ENCODE data around the gene TIMM21.

Gene TIMM21

GRCh38 chr18:74186661-74187060 is 38.3 kb downstream of the TIMM21 start:
- H3K9me3 ChIP-seq (ENCODE audit: control insufficient read depth, insufficient read depth, low read length): no peaks in the 10 kb centered on the region
- H3K9ac ChIP-seq (ENCODE audit: low read depth, low read length): no peak overlapping the region
- H3K36me3 ChIP-seq (ENCODE audit: insufficient read depth, low read length): no peaks in the 10 kb centered on the region
- peaks cover 21% of the 10 kb centered on the region for H3K4me1 ChIP-seq (ENCODE audit: insufficient read depth, low read length)

- Histone ChIP-seq H3K4me1 (ENCODE audit: insufficient read depth, low read length) (peaks cover 8% of the 10 kb centered on the region), H3K9ac (ENCODE audit: low read depth, low read length) (no peak overlapping the region), H3K9me3 (ENCODE audit: control insufficient read depth, insufficient read depth, low read length) (no peaks in the 10 kb centered on the region), H3K36me3 (ENCODE audit: insufficient read depth, low read length) (no peaks in the 10 kb centered on the region)
Measured at GRCh38 chr18:74190086-74190485, 41.8 kb downstream of the TIMM21 start.

GRCh38 chr18:74191577-74191976 is 43.3 kb downstream of the TIMM21 start:
- H3K9ac ChIP-seq (ENCODE audit: low read depth, low read length): no peak overlapping the region
- no peaks in the 10 kb centered on the region for H3K4me1 ChIP-seq (ENCODE audit: insufficient read depth, low read length)
- H3K9me3 ChIP-seq (ENCODE audit: control insufficient read depth, insufficient read depth, low read length): no peaks in the 10 kb centered on the region
- H3K36me3 ChIP-seq (ENCODE audit: insufficient read depth, low read length): no peaks in the 10 kb centered on the region

GRCh38 chr18:74194691-74195090 is 46.4 kb downstream of the TIMM21 start:
- no peak overlapping the region for H3K9ac ChIP-seq (ENCODE audit: low read depth, low read length)
- no peaks in the 10 kb centered on the region for H3K9me3 ChIP-seq (ENCODE audit: control insufficient read depth, insufficient read depth, low read length)
- H3K36me3 ChIP-seq (ENCODE audit: insufficient read depth, low read length): no peaks in the 10 kb centered on the region
- H3K4me1 ChIP-seq (ENCODE audit: insufficient read depth, low read length): 0 out of 2 replicates have a peak, but pooled peaks cover 4% of the 10 kb centered on the region

- H3K36me3 ChIP-seq (ENCODE audit: insufficient read depth, low read length): no peaks in the 10 kb centered on the region
- 0 out of 2 replicates have a peak, but pooled peaks cover 4% of the 10 kb centered on the region for H3K4me1 ChIP-seq (ENCODE audit: insufficient read depth, low read length)
- no peaks in the 10 kb centered on the region for H3K9me3 ChIP-seq (ENCODE audit: control insufficient read depth, insufficient read depth, low read length)
- no peak overlapping the region for H3K9ac ChIP-seq (ENCODE audit: low read depth, low read length)
Measured at GRCh38 chr18:74196220-74197119, 48.1 kb downstream of the TIMM21 start.

GRCh38 chr18:74197705-74198341 is 49.5 kb downstream of the TIMM21 start:
- H3K4me1 ChIP-seq (ENCODE audit: insufficient read depth, low read length): 0 out of 2 replicates have a peak, but pooled peaks cover 4% of the 10 kb centered on the region
- no peak overlapping the region for H3K9ac ChIP-seq (ENCODE audit: low read depth, low read length)
- H3K9me3 ChIP-seq (ENCODE audit: control insufficient read depth, insufficient read depth, low read length): no peaks in the 10 kb centered on the region
- H3K36me3 ChIP-seq (ENCODE audit: insufficient read depth, low read length): no peaks in the 10 kb centered on the region

- Histone ChIP-seq H3K36me3 (ENCODE audit: insufficient read depth, low read length) (no peaks in the 10 kb centered on the region), H3K9ac (ENCODE audit: low read depth, low read length) (no peak overlapping the region), H3K9me3 (ENCODE audit: control insufficient read depth, insufficient read depth, low read length) (no peaks in the 10 kb centered on the region), H3K4me1 (ENCODE audit: insufficient read depth, low read length) (0 out of 2 replicates have a peak, but pooled peaks cover 4% of the 10 kb centered on the region)
Measured at GRCh38 chr18:74198453-74198852, 50.1 kb downstream of the TIMM21 start.

- 0 out of 2 replicates have a peak, but pooled peaks cover 4% of the 10 kb centered on the region for H3K4me1 ChIP-seq (ENCODE audit: insufficient read depth, low read length)
- H3K9me3 ChIP-seq (ENCODE audit: control insufficient read depth, insufficient read depth, low read length): no peaks in the 10 kb centered on the region
- no peak overlapping the region for H3K9ac ChIP-seq (ENCODE audit: low read depth, low read length)
- no peaks in the 10 kb centered on the region for H3K36me3 ChIP-seq (ENCODE audit: insufficient read depth, low read length)
Measured at GRCh38 chr18:74200780-74201179, 52.5 kb downstream of the TIMM21 start.

- H3K9me3 ChIP-seq (ENCODE audit: control insufficient read depth, insufficient read depth, low read length): no peaks in the 10 kb centered on the region
- H3K4me1 ChIP-seq (ENCODE audit: insufficient read depth, low read length): no peaks in the 10 kb centered on the region
- H3K36me3 ChIP-seq (ENCODE audit: insufficient read depth, low read length): no peaks in the 10 kb centered on the region
- H3K9ac ChIP-seq (ENCODE audit: low read depth, low read length): no peak overlapping the region
Measured at GRCh38 chr18:74203811-74204210, 55.5 kb downstream of the TIMM21 start.

- no peak overlapping the region for H3K9ac ChIP-seq (ENCODE audit: low read depth, low read length)
- no peaks in the 10 kb centered on the region for H3K4me1 ChIP-seq (ENCODE audit: insufficient read depth, low read length)
- H3K36me3 ChIP-seq (ENCODE audit: insufficient read depth, low read length): no peaks in the 10 kb centered on the region
- no peaks in the 10 kb centered on the region for H3K9me3 ChIP-seq (ENCODE audit: control insufficient read depth, insufficient read depth, low read length)
Measured at GRCh38 chr18:74204526-74205152, 56.3 kb downstream of the TIMM21 start.
